Measurements from ENCODE around the gene JAZF1. TPM values are rescaled to one million over a fixed set of nuclear protein-coding genes. Genes with fewer than 3 reads are reported as not detected.

JAZF1 gene
- total RNA-seq, 1 experiment from 2014 or later, result 9.1 TPM

DNA sequence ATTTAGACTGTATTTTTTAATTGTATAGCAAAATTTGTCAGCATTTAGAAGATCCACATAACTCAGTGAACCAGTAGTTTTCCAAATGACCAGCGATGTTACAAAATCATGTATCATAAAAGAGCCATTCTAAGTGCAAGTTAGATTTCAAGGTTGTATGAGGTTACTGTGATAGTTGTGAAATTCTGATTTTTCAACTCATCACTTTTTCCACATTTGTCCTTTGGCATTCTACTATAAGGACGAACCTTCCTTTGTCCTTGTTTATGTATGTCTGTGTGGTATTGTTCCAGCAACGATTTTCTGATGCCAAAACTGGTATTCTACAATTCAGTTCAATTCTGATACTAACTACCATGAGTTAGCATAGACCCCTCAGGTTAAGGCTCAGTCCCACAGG is 376.5 kb downstream of the JAZF1 start:
- H3K4ac ChIP-seq (ENCODE audit: low read depth, low read length), result no peak overlapping the region
- Mint-ChIP-seq H3K4me3 (no peak overlapping the region), H3K4me1 (peaks cover 21 to 30% of the 10 kb centered on the region in 2 experiments)

More for the DNA sequence above, 376.5 kb downstream of the JAZF1 start:
- Mint-ChIP-seq H3K9me3 (no peaks in the 10 kb centered on the region), H3K27ac (peak overlapping the region in 1 of 3 experiments; percentile 89; a peak in 2 of 7 replicates), H3K36me3 (ENCODE audit: insufficient read depth in 1 of 3, low read depth in 3 of 3) (no peaks in the 10 kb centered on the region; a peak in 1 of 7 replicates), H3K27me3 (ENCODE audit: low read depth) (no peaks in the 10 kb centered on the region)
- no peak overlapping the region for H3K4me2 ChIP-seq (ENCODE audit: insufficient read depth, insufficient read length, low read length)
- H2BK15ac ChIP-seq (ENCODE audit: low read depth, low read length), result no peak overlapping the region
- no peak overlapping the region for H2AK5ac ChIP-seq (ENCODE audit: insufficient read length, low read length)
- no peak overlapping the region for H3K56ac ChIP-seq (ENCODE audit: insufficient read length, low read depth, low read length)
- H3K79me1 ChIP-seq (ENCODE audit: insufficient read depth, low read depth, low read length, poor library complexity, severe bottlenecking), result no peaks in the 10 kb centered on the region
- no peaks in the 10 kb centered on the region for H4K20me1 ChIP-seq (ENCODE audit: control insufficient read depth, insufficient read depth, insufficient read length)
- H3K27ac ChIP-seq (ENCODE audit: insufficient read length, low read depth, low read length), result no peak overlapping the region
- no peak overlapping the region for H3K23ac ChIP-seq (ENCODE audit: insufficient read length, low read depth, low read length)
- H3K27me3 ChIP-seq (ENCODE audit: insufficient read depth, low read length), result no peaks in the 10 kb centered on the region
- H4K91ac ChIP-seq (ENCODE audit: insufficient read length, low read depth, low read length), result no peak overlapping the region
- H2AFZ ChIP-seq (ENCODE audit: low read length), result no peak overlapping the region
- no peak overlapping the region for H2BK5ac ChIP-seq (ENCODE audit: insufficient read length, low read length)
- H4K8ac ChIP-seq (replicated peaks; ENCODE audit: insufficient read length, low read depth, low read length), result no peak overlapping the region
- no peaks in the 10 kb centered on the region for H3K4me1 ChIP-seq (ENCODE audit: insufficient read depth, low read length)
- H2BK12ac ChIP-seq (ENCODE audit: insufficient read length, low read depth, low read length), result no peak overlapping the region
- H2BK20ac ChIP-seq (ENCODE audit: low read depth, low read length, poor library complexity, severe bottlenecking), result no peak overlapping the region
- no peak overlapping the region for H2BK120ac ChIP-seq (ENCODE audit: low read depth, low read length, poor library complexity, severe bottlenecking)
- no CpG with 5 or more reads among the region's 3 CpGs for WGBS (ENCODE audit: extremely low coverage, insufficient read length, low lambda C conversion rate)
- no peak overlapping the region for H4K5ac ChIP-seq (ENCODE audit: insufficient read length, low read depth, low read length)
- H3K9me3 ChIP-seq (ENCODE audit: control insufficient read depth, low read depth, low read length), result no peaks in the 10 kb centered on the region
- H3K23me2 ChIP-seq (ENCODE audit: insufficient read length, low read depth, low read length, poor library complexity, severe bottlenecking), result no peaks in the 10 kb centered on the region
- H3K79me2 ChIP-seq (ENCODE audit: insufficient read depth, low read length), result no peaks in the 10 kb centered on the region
- TF ChIP-seq, protein P1, sequence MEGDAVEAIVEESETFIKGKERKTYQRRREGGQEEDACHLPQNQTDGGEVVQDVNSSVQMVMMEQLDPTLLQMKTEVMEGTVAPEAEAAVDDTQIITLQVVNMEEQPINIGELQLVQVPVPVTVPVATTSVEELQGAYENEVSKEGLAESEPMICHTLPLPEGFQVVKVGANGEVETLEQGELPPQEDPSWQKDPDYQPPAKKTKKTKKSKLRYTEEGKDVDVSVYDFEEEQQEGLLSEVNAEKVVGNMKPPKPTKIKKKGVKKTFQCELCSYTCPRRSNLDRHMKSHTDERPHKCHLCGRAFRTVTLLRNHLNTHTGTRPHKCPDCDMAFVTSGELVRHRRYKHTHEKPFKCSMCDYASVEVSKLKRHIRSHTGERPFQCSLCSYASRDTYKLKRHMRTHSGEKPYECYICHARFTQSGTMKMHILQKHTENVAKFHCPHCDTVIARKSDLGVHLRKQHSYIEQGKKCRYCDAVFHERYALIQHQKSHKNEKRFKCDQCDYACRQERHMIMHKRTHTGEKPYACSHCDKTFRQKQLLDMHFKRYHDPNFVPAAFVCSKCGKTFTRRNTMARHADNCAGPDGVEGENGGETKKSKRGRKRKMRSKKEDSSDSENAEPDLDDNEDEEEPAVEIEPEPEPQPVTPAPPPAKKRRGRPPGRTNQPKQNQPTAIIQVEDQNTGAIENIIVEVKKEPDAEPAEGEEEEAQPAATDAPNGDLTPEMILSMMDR (conservative IDR thresholded peaks at IDR 0.05), result no peak
- no peak overlapping the region for H3K18ac ChIP-seq (ENCODE audit: insufficient read length, low read depth, low read length)
- no peak overlapping the region for H3K14ac ChIP-seq (ENCODE audit: insufficient read depth, low read length)
- no peak for DNase-seq
- H3K9ac ChIP-seq (ENCODE audit: extremely low read depth, insufficient read length, low read length), result no peak overlapping the region
- H3T11ph ChIP-seq (ENCODE audit: low read length), result no peak overlapping the region
